ENCODE results near the gene MYZAP. TPM values are rescaled to one million over a fixed set of nuclear protein-coding genes. Genes with fewer than 3 reads are reported as not detected.

The MYZAP gene
- total and polyA plus RNA-seq, 2 experiments from 2014 or later: 1.0 to 1.5 TPM

- H3K27ac ChIP-seq (ENCODE audit: low read depth): no peak overlapping the region
- no peaks in the 10 kb centered on the region for H3K36me3 Mint-ChIP-seq (ENCODE audit: low read depth)
- H3K9me3 Mint-ChIP-seq: no peaks in the 10 kb centered on the region
- H3K4me1 ChIP-seq (ENCODE audit: insufficient read depth): peaks cover 15% of the 10 kb centered on the region
- ATAC-seq: no peak
- peaks cover 2% of the 10 kb centered on the region for H3K27me3 Mint-ChIP-seq (ENCODE audit: insufficient read depth, low read depth, poor library complexity)
- H3K27ac Mint-ChIP-seq: no peak overlapping the region
- H3K36me3 ChIP-seq (ENCODE audit: insufficient read depth): no peaks in the 10 kb centered on the region
- H3F3A ChIP-seq (replicated peaks; ENCODE audit: low read depth): no peaks in the 10 kb centered on the region
- no peaks in the 10 kb centered on the region for H4K20me1 ChIP-seq (replicated peaks; ENCODE audit: insufficient read depth)
- H3K4me3 ChIP-seq: no peak overlapping the region
- no peak for TF ChIP-seq JUNB (IDR thresholded peaks at IDR 0.05; ENCODE audit: unreplicated experiment)
- no peak for TF ChIP-seq REST (IDR thresholded peaks at IDR 0.05; ENCODE audit: unreplicated experiment)
- no peak for TF ChIP-seq ETS1 (IDR thresholded peaks at IDR 0.05)
- no peak for TF ChIP-seq STAT1 (IDR thresholded peaks at IDR 0.05; ENCODE audit: unreplicated experiment)
- TF ChIP-seq CREB1 (CRISPR knock-in tag; IDR thresholded peaks at IDR 0.05; ENCODE audit: low read depth): no peak
- no peak for TF ChIP-seq NANOG (IDR thresholded peaks at IDR 0.05; ENCODE audit: borderline replicate concordance)
- no peak for TF ChIP-seq ZNF331 (CRISPR knock-in tag; IDR thresholded peaks at IDR 0.05; ENCODE audit: low read depth)
- no peak for TF ChIP-seq ZNF462 (CRISPR knock-in tag; IDR thresholded peaks at IDR 0.05)
- no peak for TF ChIP-seq CTCF (conservative IDR thresholded peaks at IDR 0.05; ENCODE audit: low read depth in 2 of 2)
- TF ChIP-seq EZH2phosphoT487 (IDR thresholded peaks at IDR 0.05; ENCODE audit: unreplicated experiment): no peak
- no peak for TF ChIP-seq EZH2 (IDR thresholded peaks at IDR 0.05; ENCODE audit: low read depth, unreplicated experiment)
- TF ChIP-seq POLR2AphosphoS5 (IDR thresholded peaks at IDR 0.05; ENCODE audit: low read depth): no peak
- no peak for TF ChIP-seq ZNF114 (CRISPR knock-in tag; IDR thresholded peaks at IDR 0.05)
- no peaks in the 10 kb centered on the region for H3K27me3 ChIP-seq (ENCODE audit: insufficient read depth)
- peaks cover 4% of the 10 kb centered on the region; the same call in 1 of the 2 replicates for H3K9me2 ChIP-seq (ENCODE audit: insufficient read depth)
- H2AFZ ChIP-seq: no peak overlapping the region
- no peak for DNase-seq (ENCODE audit: low spot score)
- 0 out of 2 replicates have a peak overlapping the region, but pooled peaks have one; percentile 21 for H3K4me2 ChIP-seq
- H3K4me1 Mint-ChIP-seq: peaks cover 9% of the 10 kb centered on the region
- no peaks in the 10 kb centered on the region for H3K79me2 ChIP-seq (replicated peaks; ENCODE audit: insufficient read depth)
- no peak overlapping the region for H3K4me3 Mint-ChIP-seq
Measured at GRCh38 chr15:57600197-57600596, 8.5 kb downstream of the MYZAP start.
